Keratinocyte (primary cell): ENCODE results near the gene CASP8.

ENCODE experiments used
- CTCF ChIP-seq, 3 experiments: IDR thresholded peaks in 1 of 3; conservative IDR thresholded peaks in 1 of 3; optimal IDR thresholded peaks in 1 of 3; 2 replicates in 2 of 3; 3 replicates in 1 of 3; pipeline versions ENCODE3 to v1.5.1; 2011; ENCODE audit warnings: low read length in 3 of 3, mild to moderate bottlenecking in 3 of 3, moderate library complexity in 2 of 3, control low read depth in 1 of 3, inconsistent platforms in 1 of 3; ENCODE audit not compliant: insufficient read depth in 2 of 3; ENCODE audit errors: extremely low read depth in 1 of 3
- EZH2 ChIP-seq: IDR thresholded peaks from one replicate; pipeline ENCODE4 v1.6.1; 2012; ENCODE audit warnings: inconsistent platforms, mild to moderate bottlenecking, low read length, moderate library complexity

- TF ChIP-seq CTCF (optimal IDR thresholded peaks at IDR 0.05 in 1 of 3, IDR thresholded peaks at IDR 0.05 in 1 of 3, conservative IDR thresholded peaks at IDR 0.05 in 1 of 3; ENCODE audit: extremely low read depth in 1 of 3, insufficient read depth in 2 of 3, low read length in 3 of 3), result no peak
- no peak for TF ChIP-seq EZH2
Observed at GRCh38 chr2:201266629-201267028, 6.3 kb downstream of the CASP8 start.
